ENCODE measurements around the gene AUP1.

The AUP1 gene

GRCh38 chr2:74493546-74493945, 36.0 kb downstream of the AUP1 start:
- no peak overlapping the region for H3K27ac ChIP-seq (ENCODE audit: low read depth, low read length)
- H3K4me3 ChIP-seq (ENCODE audit: insufficient read depth, low read length, poor library complexity, severe bottlenecking), result no peak overlapping the region
- no peaks in the 10 kb centered on the region for H3K9me2 ChIP-seq (replicated peaks; ENCODE audit: insufficient read depth, low read length)
- no peaks in the 10 kb centered on the region for H3K9me3 ChIP-seq (ENCODE audit: insufficient read depth, low read length)
- H3K9ac ChIP-seq (ENCODE audit: low read length), result no peak overlapping the region
- no peaks in the 10 kb centered on the region for H3F3A ChIP-seq (ENCODE audit: insufficient read depth)
- TF ChIP-seq CTCF (IDR thresholded peaks at IDR 0.05; ENCODE audit: insufficient read depth, low read length, poor library complexity, severe bottlenecking) (no peak), EZH2phosphoT487 (conservative IDR thresholded peaks at IDR 0.05; ENCODE audit: low read length) (no peak)
- H3K79me2 ChIP-seq (ENCODE audit: insufficient read depth, low read length), result no peaks in the 10 kb centered on the region
- no peak overlapping the region for H2AFZ ChIP-seq (ENCODE audit: low read depth, low read length, severe bottlenecking)
- H4K20me1 ChIP-seq (ENCODE audit: low read depth, low read length), result no peaks in the 10 kb centered on the region
- no peaks in the 10 kb centered on the region for H3K27me3 ChIP-seq (ENCODE audit: low read length)
- no peak overlapping the region for H3K4me2 ChIP-seq (ENCODE audit: low read depth, low read length, poor library complexity, severe bottlenecking)
- H3K36me3 ChIP-seq (ENCODE audit: low read length), result no peaks in the 10 kb centered on the region

- H3K27ac ChIP-seq (ENCODE audit: low read depth, low read length), result no peak overlapping the region
- H3K36me3 ChIP-seq (ENCODE audit: low read length), result no peaks in the 10 kb centered on the region
- no peak overlapping the region for H3K4me3 ChIP-seq (ENCODE audit: insufficient read depth, low read length, poor library complexity, severe bottlenecking)
- no peak overlapping the region for H2AFZ ChIP-seq (ENCODE audit: low read depth, low read length, severe bottlenecking)
- no peaks in the 10 kb centered on the region for H3K27me3 ChIP-seq (ENCODE audit: low read length)
- H3F3A ChIP-seq (ENCODE audit: insufficient read depth), result no peaks in the 10 kb centered on the region
- no peak overlapping the region for H3K9ac ChIP-seq (ENCODE audit: low read length)
- no peaks in the 10 kb centered on the region for H3K9me3 ChIP-seq (ENCODE audit: insufficient read depth, low read length)
- no peaks in the 10 kb centered on the region for H3K79me2 ChIP-seq (ENCODE audit: insufficient read depth, low read length)
- no peaks in the 10 kb centered on the region for H4K20me1 ChIP-seq (ENCODE audit: low read depth, low read length)
- no peak for TF ChIP-seq EZH2phosphoT487 (conservative IDR thresholded peaks at IDR 0.05; ENCODE audit: low read length)
- TF ChIP-seq CTCF (IDR thresholded peaks at IDR 0.05; ENCODE audit: insufficient read depth, low read length, poor library complexity, severe bottlenecking), result no peak
- H3K9me2 ChIP-seq (replicated peaks; ENCODE audit: insufficient read depth, low read length), result no peaks in the 10 kb centered on the region
- no peak overlapping the region for H3K4me2 ChIP-seq (ENCODE audit: low read depth, low read length, poor library complexity, severe bottlenecking)
These were observed 37.6 kb downstream of the AUP1 start for GRCh38 chr2:74491648-74492544.

GRCh38 chr2:74489906-74490305, 39.6 kb downstream of the AUP1 start:
- Histone ChIP-seq H3K9me3 (ENCODE audit: insufficient read depth, low read length) (no peaks in the 10 kb centered on the region), H3K4me2 (ENCODE audit: low read depth, low read length, poor library complexity, severe bottlenecking) (no peak overlapping the region), H3K36me3 (ENCODE audit: low read length) (no peaks in the 10 kb centered on the region), H2AFZ (ENCODE audit: low read depth, low read length, severe bottlenecking) (no peak overlapping the region), H3K9ac (ENCODE audit: low read length) (no peak overlapping the region), H3K27me3 (ENCODE audit: low read length) (no peaks in the 10 kb centered on the region), H3K9me2 (replicated peaks; ENCODE audit: insufficient read depth, low read length) (no peaks in the 10 kb centered on the region), H3K79me2 (ENCODE audit: insufficient read depth, low read length) (no peaks in the 10 kb centered on the region), H4K20me1 (ENCODE audit: low read depth, low read length) (no peaks in the 10 kb centered on the region), H3K27ac (ENCODE audit: low read depth, low read length) (no peak overlapping the region), H3K4me3 (ENCODE audit: insufficient read depth, low read length, poor library complexity, severe bottlenecking) (no peak overlapping the region), H3F3A (ENCODE audit: insufficient read depth) (no peaks in the 10 kb centered on the region)
- TF ChIP-seq EZH2phosphoT487 (conservative IDR thresholded peaks at IDR 0.05; ENCODE audit: low read length), result no peak
- TF ChIP-seq CTCF (IDR thresholded peaks at IDR 0.05; ENCODE audit: insufficient read depth, low read length, poor library complexity, severe bottlenecking), result no peak
